HG03066 (cell line): ENCODE measurements around the gene GATAD2A.
"Not testable (repeated sequence)": the region's sequence is repeated elsewhere in the genome, so short reads cannot be mapped to it uniquely, and the experiment has no call there.

Source experiments
- ATAC-seq: cut with Tn5 transposase; IDR thresholded peaks from one replicate; pipeline ENCODE4 v1.9.1; 2021; ENCODE audit warnings: low read depth; ENCODE audit not compliant: unreplicated experiment

The GATAD2A gene

GRCh38 chr19:19385896-19386869 lies 19.3 kb upstream of the GATAD2A start:
- ATAC-seq, result peak; percentile 13

- ATAC-seq, result no peak
Observed at GRCh38 chr19:19387108-19387507, 18.4 kb upstream of the GATAD2A start.

- no peak for ATAC-seq
Observed at GRCh38 chr19:19388568-19389555, 16.6 kb upstream of the GATAD2A start.

- not testable (repeated sequence) for ATAC-seq
Observed at GRCh38 chr19:19389683-19390082, 15.8 kb upstream of the GATAD2A start.

- ATAC-seq, result not testable (repeated sequence)
Observed at GRCh38 chr19:19394333-19394732, 11.1 kb upstream of the GATAD2A start.

- ATAC-seq, result no peak
Observed at GRCh38 chr19:19399733-19400433, 5.6 kb upstream of the GATAD2A start.

GRCh38 chr19:19402656-19403372 lies 2.7 kb upstream of the GATAD2A start:
- no peak for ATAC-seq

GRCh38 chr19:19403373-19403901 lies 2.0 kb upstream of the GATAD2A start:
- no peak for ATAC-seq

- no peak for ATAC-seq
Observed at GRCh38 chr19:19405971-19406877, 749 bp downstream of the GATAD2A start.

- ATAC-seq, result no peak
Observed at GRCh38 chr19:19406878-19407632, 1.6 kb downstream of the GATAD2A start.

GRCh38 chr19:19407633-19407930 lies 2.1 kb downstream of the GATAD2A start:
- ATAC-seq, result no peak

- ATAC-seq, result no peak
Observed at GRCh38 chr19:19409205-19409604, 3.7 kb downstream of the GATAD2A start.

- ATAC-seq, result no peak
Observed at GRCh38 chr19:19409631-19410030, 4.2 kb downstream of the GATAD2A start.

GRCh38 chr19:19410553-19411550 lies 5.4 kb downstream of the GATAD2A start:
- ATAC-seq, result no peak

- ATAC-seq, result no peak
Observed at GRCh38 chr19:19416280-19416679, 10.8 kb downstream of the GATAD2A start.

- ATAC-seq, result no peak
Observed at GRCh38 chr19:19417046-19417445, 11.6 kb downstream of the GATAD2A start.
